HG03439 (cell line): ENCODE measurements around the gene VEGFD.
A peak's percentile ranks its signal among the peaks of the same experiment; 100 is the strongest.

Source experiments
- ATAC-seq: cut with Tn5 transposase; IDR thresholded peaks from one replicate; pipeline ENCODE4 v1.9.1; 2021; ENCODE audit warnings: mild to moderate bottlenecking, moderate library complexity; ENCODE audit not compliant: unreplicated experiment

Gene VEGFD

DNA sequence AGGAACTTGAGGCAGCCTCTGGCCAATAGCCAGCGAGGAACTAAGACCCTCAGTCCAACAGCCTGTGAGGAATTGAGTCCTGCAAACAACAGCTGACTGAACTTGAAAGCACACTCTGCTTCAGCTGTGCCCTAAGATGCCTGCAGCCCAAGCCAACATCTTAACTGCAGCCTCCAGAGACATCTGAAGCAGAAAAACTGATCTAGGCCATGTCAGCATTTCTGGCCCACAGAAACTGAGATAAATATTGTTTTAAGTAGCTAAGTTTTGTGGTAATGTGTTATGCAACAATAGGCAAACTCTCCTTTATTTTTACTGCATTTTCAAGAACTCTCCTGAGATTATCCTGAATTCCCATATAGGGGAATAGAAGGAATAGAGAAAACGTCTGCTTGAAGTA lies 24.5 kb downstream of the VEGFD start:
- ATAC-seq = no peak

DNA sequence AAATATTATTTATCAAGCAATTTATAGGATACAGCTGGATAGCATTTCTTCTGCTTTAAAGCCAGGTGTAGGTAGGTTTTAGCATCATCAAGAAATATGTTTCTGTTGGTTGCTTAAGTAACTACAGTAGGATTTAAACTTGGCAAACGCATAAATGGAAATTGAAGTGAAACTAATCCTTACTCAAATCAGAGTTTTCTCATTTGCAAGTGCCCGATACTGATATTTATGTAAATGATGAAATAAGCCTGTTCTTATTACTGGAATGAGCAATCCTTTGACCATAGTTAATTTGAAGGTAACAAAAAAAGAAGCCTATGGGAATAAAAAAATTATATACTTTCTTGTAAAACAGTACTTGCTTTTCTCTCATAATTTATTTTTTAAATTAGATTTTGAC lies 25.7 kb downstream of the VEGFD start:
- ATAC-seq = no peak

DNA sequence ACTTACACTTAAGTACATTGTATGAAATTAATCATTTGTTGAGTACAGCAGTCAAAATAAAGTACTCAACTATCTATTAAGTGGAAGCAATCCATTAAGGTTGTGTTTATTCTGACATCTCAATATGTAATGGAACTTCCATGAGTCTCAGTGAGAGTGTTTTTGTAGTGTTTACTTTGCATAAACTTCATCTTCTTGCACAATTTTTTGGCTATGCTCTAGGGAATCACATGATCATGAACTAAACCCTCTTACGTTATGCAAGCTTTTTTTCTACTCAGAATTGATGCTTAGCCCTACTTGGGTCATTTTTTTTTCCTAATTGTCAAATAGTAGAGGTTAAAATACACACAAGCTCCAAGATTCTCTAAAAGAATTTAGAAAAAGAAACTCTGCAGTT lies 27.8 kb downstream of the VEGFD start:
- ATAC-seq = no peak

DNA sequence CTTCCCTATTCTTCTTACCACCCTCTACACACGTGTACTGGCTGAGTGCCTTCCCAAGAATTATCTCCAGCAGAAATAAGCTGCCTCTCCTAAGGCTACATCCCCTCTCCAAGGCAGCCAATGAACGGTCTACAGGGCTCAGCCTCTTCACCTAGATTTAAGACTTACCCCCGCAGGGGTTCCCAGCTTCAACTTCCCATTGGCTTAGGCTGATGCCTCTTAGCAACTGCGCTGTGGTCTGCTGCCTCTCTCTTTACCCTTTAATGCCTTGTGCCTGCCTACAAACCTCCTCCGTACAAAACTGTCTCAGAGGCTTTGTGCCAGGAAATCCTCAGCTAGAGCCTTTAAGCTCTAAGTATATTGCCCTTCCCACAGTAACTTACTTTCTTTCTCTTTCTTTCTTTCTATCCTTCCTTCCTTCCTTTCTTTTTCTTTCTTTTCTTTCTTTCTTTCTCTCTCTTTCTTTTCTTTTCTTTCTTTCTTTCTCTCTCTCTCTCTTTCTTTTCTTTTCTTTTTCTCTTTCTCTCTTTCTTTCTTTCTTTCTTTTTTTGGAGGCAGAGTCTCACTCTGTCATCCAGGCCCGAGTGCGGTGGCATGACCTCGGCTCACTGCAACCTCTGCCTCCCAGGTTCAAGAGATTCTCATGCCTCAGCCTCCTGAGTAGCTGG lies 33.8 kb downstream of the VEGFD start:
- ATAC-seq = no peak

DNA sequence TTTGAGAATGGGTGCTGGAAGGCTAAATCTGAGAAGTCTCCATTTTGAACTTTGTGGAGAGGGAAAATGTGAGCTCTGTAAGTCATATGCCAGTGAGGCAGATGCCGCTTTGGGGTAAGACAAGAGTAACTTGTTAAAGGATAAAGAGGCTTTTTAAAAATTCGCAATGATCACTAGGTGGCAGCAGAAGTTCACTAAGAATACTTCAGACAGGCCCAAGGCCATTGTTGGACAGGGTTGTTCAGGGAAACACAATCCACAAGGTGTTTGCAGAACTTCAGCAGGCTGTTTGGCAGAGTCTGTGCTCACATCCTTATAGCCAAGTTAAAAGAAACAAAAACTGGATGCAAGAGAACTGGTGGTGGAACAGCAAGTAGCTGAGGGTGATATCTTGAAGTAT lies 35.2 kb downstream of the VEGFD start:
- no peak for ATAC-seq

DNA sequence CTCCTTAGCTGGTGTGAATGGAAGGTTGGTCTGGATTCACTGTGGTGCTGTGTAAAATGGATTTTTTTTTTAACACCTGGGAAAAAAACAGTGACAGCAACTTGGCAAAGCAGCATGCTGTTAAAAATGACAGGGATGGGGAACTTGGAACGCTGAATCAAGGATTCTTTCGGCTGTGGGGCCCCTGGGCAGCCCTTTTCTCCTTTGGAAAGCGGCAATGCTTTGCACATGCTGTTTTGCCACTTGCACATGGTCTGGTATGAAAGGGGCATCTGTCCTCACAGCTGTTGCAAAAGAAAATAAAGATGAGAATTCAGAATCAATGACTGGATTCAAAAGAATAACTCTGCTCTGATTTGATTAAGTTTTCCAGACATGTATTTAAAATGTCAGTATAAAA lies 38.2 kb downstream of the VEGFD start:
- ATAC-seq = no peak

DNA sequence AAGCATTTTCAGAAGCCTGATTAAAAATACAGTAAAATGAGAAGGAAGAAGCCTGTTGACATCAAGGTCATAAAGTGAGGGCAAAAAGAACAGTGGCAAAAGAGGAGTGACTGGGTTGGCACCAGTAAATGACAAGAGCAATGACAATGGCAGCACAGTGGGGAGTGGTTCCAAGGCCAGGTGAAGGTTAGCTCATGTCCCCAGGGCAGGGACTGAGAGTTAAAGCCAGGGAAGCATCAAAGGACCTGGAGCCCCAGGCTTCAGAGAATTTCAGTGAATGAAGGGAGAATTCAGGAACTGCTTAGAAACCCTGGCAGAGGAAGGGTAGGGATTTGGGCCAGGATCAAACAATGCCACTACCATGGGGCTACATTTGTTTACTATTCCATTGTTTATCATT lies 40.1 kb downstream of the VEGFD start:
- no peak for ATAC-seq

DNA sequence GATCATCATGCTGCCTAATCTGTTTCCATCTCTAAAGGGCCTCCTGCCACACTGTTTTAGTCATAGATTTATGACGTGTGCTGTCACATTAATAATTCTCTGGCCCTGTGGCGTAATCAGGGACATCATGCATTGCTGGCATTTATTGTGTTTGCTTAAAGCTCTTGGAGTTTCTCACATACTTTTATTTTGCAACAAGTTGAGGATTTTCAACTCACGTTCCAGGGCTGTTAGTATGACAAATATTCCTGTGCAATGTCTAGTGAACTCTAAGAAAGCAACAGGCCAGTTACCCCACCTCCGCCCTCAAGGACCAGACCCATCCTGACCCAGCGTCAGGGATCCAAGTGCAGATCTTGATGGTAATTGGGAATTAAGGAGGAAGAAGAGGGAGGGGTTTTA lies 41.1 kb downstream of the VEGFD start:
- ATAC-seq = no peak

DNA sequence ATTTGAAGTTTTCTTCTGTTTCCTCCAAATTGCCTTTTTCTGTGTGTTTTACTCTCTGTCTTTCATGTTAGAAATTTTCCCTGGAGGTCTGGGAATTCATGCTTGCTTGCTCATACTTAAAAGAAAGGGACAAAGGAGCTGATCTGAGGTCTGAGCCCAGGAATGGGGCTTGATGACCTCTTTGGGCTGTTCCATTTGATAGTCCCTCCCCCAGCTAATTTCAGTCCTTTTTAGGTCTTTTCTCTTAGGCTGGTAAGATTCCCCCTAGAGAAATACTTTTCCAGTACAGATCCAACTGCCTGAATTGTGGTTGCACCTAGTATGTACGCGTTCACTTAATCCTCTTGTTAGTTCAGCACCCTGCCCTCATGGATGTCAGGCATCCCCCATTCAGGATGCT lies 43.3 kb downstream of the VEGFD start:
- ATAC-seq = no peak

DNA sequence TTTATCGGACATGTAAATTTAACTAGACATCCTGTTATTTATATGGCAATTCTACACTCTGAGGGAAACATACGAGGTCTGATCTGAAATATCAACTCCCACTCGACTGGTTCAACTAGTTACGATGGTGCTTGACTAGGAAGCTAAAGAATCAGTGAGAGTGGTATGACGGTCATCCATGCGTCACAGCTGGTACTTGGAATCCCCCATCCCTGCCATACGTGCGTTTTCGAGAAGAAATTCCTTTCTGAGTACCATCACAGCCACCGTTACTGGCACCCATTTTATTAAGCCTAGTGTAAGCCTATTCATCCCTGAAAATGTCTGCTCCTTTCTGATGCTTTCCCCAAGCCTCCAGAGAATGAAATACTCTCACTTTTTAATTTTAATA lies 48.2 kb downstream of the VEGFD start:
- ATAC-seq = no peak

DNA sequence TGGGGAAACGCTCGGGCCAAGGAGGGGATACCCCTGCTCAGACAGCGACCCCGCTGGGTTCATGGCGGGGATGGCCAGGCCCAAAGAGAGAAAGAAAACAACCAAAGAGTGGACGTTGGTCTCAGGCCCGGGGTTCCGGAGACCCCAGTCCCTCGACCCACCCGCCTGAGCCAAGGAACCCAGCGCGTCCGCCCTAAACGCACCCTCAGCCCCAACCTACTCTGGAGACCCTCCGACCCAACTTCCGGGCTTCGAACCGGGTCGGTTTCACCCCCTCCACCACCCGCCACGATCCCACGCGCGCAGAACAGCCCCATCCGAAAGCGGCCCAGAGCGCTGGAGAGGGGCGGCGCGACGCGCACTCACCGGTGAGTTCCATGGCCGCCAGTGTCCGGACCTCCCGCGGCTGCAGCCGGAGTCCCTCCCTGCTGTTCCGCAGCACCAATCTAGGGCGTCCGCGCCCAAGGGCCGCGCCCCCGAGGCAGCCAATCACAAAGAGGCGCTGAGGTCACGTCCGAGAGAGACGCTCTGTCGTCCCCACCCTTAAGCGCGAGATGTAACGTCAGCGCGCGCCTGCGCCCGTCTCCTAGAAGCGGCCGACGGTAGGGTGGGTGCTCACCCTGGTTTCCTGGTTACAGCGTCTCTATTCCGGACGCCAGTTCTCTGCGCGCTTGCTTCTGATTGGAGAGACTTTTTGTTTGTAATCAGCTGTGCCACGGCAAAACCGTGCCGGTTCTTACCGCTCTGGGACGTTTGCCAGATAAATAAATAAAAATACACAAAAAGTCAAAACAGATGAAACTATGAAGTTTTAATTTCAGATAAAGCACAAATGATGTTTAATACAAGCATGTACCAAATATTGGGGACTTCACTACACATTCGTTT lies 48.8 kb downstream of the VEGFD start, which contains the start of gene PIGA:
TSS of gene PIGA (minus strand) at position 389 of the 888 bp plus-strand sequence. CDS start 3,593 bp downstream, outside the sequence.
- peak; percentile 99 for ATAC-seq

DNA sequence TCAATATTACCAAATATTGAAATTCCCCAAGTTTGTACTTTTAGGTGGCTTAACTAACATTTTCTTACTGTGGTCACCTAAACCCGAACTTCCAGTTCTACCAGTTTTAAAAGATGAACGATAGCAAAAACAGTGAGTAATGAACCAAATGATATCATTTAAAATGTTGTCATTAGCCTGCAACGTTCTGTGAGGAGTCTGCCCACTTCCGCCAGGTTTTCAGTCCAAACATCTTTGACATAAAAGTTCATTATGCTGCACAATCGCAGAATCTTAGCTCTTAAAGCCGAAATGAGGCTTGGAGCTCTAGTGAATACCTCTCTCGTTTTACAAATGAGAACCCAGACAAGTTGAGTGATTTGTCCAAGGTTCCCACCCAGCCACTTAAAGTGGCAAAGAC lies 49.7 kb downstream of the VEGFD start:
- ATAC-seq = no peak

DNA sequence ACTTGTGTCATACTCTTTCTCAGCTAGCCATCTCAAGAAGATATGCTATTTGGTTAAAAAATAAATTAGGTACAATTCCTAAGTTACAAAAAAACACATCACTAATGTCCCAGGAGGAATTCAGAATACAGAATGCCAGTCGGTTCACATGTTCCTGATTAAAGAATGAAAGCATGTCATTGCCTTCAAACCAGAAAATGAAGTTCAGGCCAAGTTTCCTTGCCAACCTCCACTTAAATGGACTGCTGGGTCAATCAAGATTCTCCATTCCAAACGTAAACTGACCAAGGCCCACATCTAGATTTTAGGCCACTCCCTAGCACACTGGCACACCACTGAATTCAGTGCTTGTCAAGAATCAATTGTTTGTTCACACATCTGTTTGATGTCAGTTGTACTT lies 55.4 kb downstream of the VEGFD start:
- ATAC-seq = no peak

DNA sequence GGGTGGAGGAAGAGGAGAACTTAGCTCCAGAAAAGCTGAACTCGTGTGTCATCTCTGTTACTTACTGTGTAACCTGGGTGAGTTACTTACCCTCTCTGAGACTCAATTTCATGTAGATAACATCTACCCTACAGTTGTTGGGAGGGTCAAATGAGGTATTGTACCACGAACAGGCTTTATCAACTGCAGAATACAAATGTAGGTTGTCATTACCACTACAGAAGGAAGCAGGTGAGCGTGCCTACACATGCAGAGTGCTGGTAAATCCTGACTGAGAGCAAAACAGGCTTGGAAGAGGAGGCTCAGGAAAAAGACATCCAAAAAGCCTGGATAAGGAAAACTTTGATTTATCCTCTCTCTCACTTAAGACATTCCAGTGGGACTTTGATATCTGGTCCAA lies 56.1 kb downstream of the VEGFD start:
- ATAC-seq = no peak

DNA sequence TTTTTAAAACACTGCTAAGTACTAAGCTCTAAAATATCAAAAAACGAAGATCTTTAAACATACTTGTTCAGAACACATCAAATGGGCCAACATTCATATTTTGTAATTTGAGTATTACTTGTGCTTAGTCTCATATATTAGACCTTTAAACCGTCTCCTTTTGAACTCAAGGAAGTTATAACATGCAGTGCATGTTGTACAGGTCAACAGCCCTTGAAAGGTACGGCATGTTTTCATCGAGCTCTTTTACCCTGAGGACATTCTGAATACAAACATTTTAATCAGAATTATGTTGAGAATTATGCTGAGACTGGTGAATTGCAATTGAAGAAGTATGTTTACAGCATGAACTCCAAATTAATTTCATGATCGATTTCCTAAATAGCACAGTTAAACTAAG lies 61.7 kb downstream of the VEGFD start:
- no peak for ATAC-seq

DNA sequence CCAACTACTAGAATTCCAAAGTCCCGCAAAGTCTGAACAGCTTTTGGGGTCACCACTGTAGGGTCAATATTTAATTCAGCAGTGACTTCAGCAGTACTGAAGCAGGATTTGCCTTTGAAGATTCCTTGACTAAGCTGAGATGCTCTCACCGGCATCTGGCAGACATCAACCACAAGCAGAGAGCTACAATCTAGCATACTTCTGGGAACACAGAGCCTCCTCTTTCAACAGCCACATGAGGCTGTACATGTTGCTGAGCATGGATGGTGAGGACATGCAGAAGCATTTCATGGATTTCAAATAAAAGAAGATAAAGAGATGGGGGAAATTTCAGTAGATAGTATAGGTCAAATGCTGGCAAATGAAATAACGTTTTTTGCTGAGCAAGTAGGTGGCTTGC lies 62.1 kb downstream of the VEGFD start:
- ATAC-seq = no peak

DNA sequence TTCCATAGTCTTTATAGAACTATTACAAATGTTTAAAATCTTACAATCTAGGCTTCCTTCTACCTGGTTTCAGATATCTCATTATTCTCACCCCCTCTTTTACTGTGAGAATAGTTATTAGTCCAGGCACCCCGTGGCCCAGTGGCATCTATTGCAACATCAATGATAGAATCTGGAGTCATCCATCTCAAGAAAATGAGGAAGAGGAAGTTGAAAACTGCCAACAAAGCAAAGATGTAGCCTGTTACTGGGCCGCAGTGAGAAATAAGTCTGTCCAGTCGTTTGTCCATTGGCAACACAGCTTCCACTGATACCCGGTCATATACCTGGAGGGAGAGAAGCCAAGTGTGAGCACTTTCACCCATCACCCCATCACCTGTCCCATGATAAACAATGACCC lies 62.8 kb downstream of the VEGFD start:
- ATAC-seq = no peak

DNA sequence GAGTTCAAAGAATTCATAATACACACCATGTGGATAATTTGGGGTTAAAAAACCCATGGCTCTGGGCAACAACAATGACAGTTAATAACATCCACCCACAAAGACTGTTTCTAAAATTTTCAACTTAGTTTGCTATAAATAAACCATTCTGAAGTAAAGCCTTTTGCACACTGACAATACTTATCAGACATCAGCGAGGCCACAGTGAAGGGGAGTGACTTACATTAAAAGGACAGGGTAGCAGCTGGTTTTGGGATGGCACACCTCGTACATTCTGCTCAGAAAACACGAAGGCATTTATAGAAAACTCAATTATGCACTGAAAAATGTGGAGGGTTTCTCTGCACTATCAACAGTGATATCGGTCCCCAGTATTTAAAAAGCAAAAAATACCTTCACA lies 63.9 kb downstream of the VEGFD start:
- no peak for ATAC-seq

DNA sequence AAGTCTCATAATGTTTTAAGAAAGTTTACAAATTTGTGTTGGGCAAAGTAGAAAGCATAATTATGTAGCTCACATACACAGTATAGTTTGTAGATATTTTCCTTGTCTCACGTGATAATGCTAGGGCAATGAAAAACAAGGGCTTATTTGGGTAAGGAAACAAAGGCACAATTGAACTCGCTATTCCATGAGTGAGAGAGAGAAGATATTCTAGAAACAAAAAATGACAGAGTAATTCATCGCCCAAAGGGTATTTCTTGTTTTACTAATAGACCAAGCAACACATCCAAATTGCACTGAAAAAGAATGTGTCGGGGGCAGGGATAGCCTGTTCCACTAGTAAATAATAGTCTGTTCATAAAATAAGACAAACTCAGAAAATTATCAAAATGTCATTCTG lies 65.1 kb downstream of the VEGFD start:
- no peak for ATAC-seq

DNA sequence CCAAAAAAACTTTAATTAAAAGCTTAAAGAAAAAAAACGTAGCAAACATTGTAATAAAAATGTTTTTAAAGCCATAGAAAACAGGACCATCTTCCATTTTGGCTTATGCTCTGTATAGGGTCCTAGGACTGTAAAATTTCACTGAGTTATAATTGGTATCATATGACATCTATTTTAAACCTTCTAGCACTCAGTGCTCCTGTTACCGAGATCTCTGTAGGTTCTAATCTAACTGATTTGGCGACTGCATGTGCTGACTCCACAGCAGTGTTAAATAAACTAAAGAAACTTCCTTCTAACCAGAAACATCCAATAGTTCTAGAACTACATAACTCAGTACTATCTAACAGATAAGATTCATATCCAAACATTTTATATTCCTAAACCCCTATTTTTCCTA lies 68.7 kb downstream of the VEGFD start, which contains the start of gene ASB11:
TSS of gene ASB11 (minus strand) at position 132 of the 400 bp plus-strand sequence. CDS start at position 97, 35 bp downstream.
- ATAC-seq = no peak

DNA sequence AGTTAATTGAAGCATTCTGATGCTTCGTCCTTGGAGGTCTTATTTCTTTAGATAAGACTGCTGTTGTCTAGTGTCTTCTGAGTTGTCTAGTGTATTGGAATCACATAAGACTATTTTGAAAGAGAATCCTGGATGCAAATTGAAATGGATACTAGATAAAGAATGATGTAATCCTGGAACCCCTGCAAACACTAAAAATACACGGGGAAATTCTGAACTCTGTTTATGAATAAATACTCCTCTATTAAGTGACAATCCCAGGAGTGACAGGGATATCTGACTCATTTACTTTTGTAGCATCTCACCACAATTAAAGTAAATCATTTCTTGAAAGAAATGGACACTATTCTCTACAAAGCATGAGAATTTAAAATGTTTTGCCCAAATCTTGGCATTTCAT lies 69.7 kb downstream of the VEGFD start:
- no peak for ATAC-seq

DNA sequence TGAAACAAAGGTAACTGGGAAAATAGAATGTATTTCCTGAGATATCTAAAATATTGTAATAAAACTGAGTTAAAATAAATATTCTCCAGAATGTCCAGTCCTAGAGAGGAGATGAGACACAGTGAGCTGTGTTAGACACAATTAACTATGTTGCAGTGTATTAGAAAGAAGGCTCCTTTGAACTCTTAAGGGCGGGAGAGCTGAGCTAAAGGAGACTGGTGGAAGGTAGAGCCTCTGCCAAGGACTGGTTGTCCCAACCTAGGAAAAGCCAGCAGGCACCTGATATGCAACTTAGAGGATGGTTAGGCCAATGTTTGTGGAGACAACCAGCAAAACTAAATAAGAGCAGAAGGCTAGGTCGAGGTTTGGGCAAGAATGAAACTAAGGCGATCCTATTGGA lies 73.1 kb downstream of the VEGFD start:
- ATAC-seq = no peak
